ENCODE results near the gene LRP1B.

LRP1B gene

GRCh38 chr2:141737492-141738255 lies 393.1 kb downstream of the LRP1B start:
- H3K27ac ChIP-seq (ENCODE audit: low read length) = no peak overlapping the region
- no peaks in the 10 kb centered on the region for H3K27me3 ChIP-seq (ENCODE audit: low read depth, low read length)
- H3K9me3 ChIP-seq (ENCODE audit: control insufficient read depth in 1 of 2, low read length in 2 of 2) = no peaks in the 10 kb centered on the region
- no peak overlapping the region for H3K4me3 ChIP-seq (ENCODE audit: low read depth in 1 of 2, low read length in 2 of 2)
- H3K4me1 ChIP-seq (ENCODE audit: control insufficient read depth in 1 of 2, insufficient read depth in 2 of 2, low read length in 2 of 2) = no peaks in the 10 kb centered on the region
- no peaks in the 10 kb centered on the region for H3K36me3 ChIP-seq (ENCODE audit: control insufficient read depth in 1 of 2, insufficient read depth in 2 of 2, low read length in 2 of 2)

- Histone ChIP-seq H3K36me3 (ENCODE audit: control insufficient read depth in 1 of 2, insufficient read depth in 2 of 2, low read length in 2 of 2) (no peaks in the 10 kb centered on the region), H3K4me1 (ENCODE audit: control insufficient read depth in 1 of 2, insufficient read depth in 2 of 2, low read length in 2 of 2) (no peaks in the 10 kb centered on the region), H3K9me3 (ENCODE audit: control insufficient read depth in 1 of 2, low read length in 2 of 2) (no peaks in the 10 kb centered on the region), H3K27me3 (ENCODE audit: low read depth, low read length) (no peaks in the 10 kb centered on the region), H3K27ac (ENCODE audit: low read length) (no peak overlapping the region), H3K4me3 (ENCODE audit: low read depth in 1 of 2, low read length in 2 of 2) (no peak overlapping the region)
These were observed 394.4 kb downstream of the LRP1B start for GRCh38 chr2:141736466-141736865.

- Histone ChIP-seq H3K27ac (ENCODE audit: low read length) (no peak overlapping the region), H3K9me3 (ENCODE audit: control insufficient read depth in 1 of 2, low read length in 2 of 2) (no peaks in the 10 kb centered on the region), H3K4me1 (ENCODE audit: control insufficient read depth in 1 of 2, insufficient read depth in 2 of 2, low read length in 2 of 2) (no peaks in the 10 kb centered on the region), H3K36me3 (ENCODE audit: control insufficient read depth in 1 of 2, insufficient read depth in 2 of 2, low read length in 2 of 2) (no peaks in the 10 kb centered on the region), H3K4me3 (ENCODE audit: low read depth in 1 of 2, low read length in 2 of 2) (no peak overlapping the region), H3K27me3 (ENCODE audit: low read depth, low read length) (no peaks in the 10 kb centered on the region)
These were observed 401.9 kb downstream of the LRP1B start for GRCh38 chr2:141728886-141729285.

- Histone ChIP-seq H3K36me3 (ENCODE audit: control insufficient read depth in 1 of 2, insufficient read depth in 2 of 2, low read length in 2 of 2) (no peaks in the 10 kb centered on the region), H3K9me3 (ENCODE audit: control insufficient read depth in 1 of 2, low read length in 2 of 2) (no peaks in the 10 kb centered on the region), H3K4me1 (ENCODE audit: control insufficient read depth in 1 of 2, insufficient read depth in 2 of 2, low read length in 2 of 2) (no peaks in the 10 kb centered on the region), H3K4me3 (ENCODE audit: low read depth in 1 of 2, low read length in 2 of 2) (no peak overlapping the region), H3K27me3 (ENCODE audit: low read depth, low read length) (no peaks in the 10 kb centered on the region), H3K27ac (ENCODE audit: low read length) (no peak overlapping the region)
These were observed 402.7 kb downstream of the LRP1B start for GRCh38 chr2:141728142-141728541.

- Histone ChIP-seq H3K4me1 (ENCODE audit: control insufficient read depth in 1 of 2, insufficient read depth in 2 of 2, low read length in 2 of 2) (no peaks in the 10 kb centered on the region), H3K9me3 (ENCODE audit: control insufficient read depth in 1 of 2, low read length in 2 of 2) (no peaks in the 10 kb centered on the region), H3K4me3 (ENCODE audit: low read depth in 1 of 2, low read length in 2 of 2) (no peak overlapping the region), H3K27me3 (ENCODE audit: low read depth, low read length) (no peaks in the 10 kb centered on the region), H3K27ac (ENCODE audit: low read length) (no peak overlapping the region), H3K36me3 (ENCODE audit: control insufficient read depth in 1 of 2, insufficient read depth in 2 of 2, low read length in 2 of 2) (no peaks in the 10 kb centered on the region)
These were observed 406.4 kb downstream of the LRP1B start for GRCh38 chr2:141724426-141724825.

GRCh38 chr2:141723814-141724213 lies 407.0 kb downstream of the LRP1B start:
- Histone ChIP-seq H3K27me3 (ENCODE audit: low read depth, low read length) (no peaks in the 10 kb centered on the region), H3K27ac (ENCODE audit: low read length) (no peak overlapping the region), H3K4me3 (ENCODE audit: low read depth in 1 of 2, low read length in 2 of 2) (no peak overlapping the region), H3K9me3 (ENCODE audit: control insufficient read depth in 1 of 2, low read length in 2 of 2) (no peaks in the 10 kb centered on the region), H3K4me1 (ENCODE audit: control insufficient read depth in 1 of 2, insufficient read depth in 2 of 2, low read length in 2 of 2) (no peaks in the 10 kb centered on the region), H3K36me3 (ENCODE audit: control insufficient read depth in 1 of 2, insufficient read depth in 2 of 2, low read length in 2 of 2) (no peaks in the 10 kb centered on the region)

- Histone ChIP-seq H3K36me3 (ENCODE audit: control insufficient read depth in 1 of 2, insufficient read depth in 2 of 2, low read length in 2 of 2) (no peaks in the 10 kb centered on the region), H3K4me3 (ENCODE audit: low read depth in 1 of 2, low read length in 2 of 2) (no peak overlapping the region), H3K9me3 (ENCODE audit: control insufficient read depth in 1 of 2, low read length in 2 of 2) (no peaks in the 10 kb centered on the region), H3K27ac (ENCODE audit: low read length) (no peak overlapping the region), H3K4me1 (ENCODE audit: control insufficient read depth in 1 of 2, insufficient read depth in 2 of 2, low read length in 2 of 2) (peaks cover 0 to 5% of the 10 kb centered on the region in 2 donors), H3K27me3 (ENCODE audit: low read depth, low read length) (no peaks in the 10 kb centered on the region)
These were observed 410.3 kb downstream of the LRP1B start for GRCh38 chr2:141720476-141720875.

GRCh38 chr2:141714496-141714895 lies 416.3 kb downstream of the LRP1B start:
- Histone ChIP-seq H3K27ac (ENCODE audit: low read length) (no peak overlapping the region), H3K4me3 (ENCODE audit: low read depth in 1 of 2, low read length in 2 of 2) (no peak overlapping the region), H3K4me1 (ENCODE audit: control insufficient read depth in 1 of 2, insufficient read depth in 2 of 2, low read length in 2 of 2) (peaks cover 0 to 5% of the 10 kb centered on the region in 2 donors), H3K36me3 (ENCODE audit: control insufficient read depth in 1 of 2, insufficient read depth in 2 of 2, low read length in 2 of 2) (no peaks in the 10 kb centered on the region), H3K9me3 (ENCODE audit: control insufficient read depth in 1 of 2, low read length in 2 of 2) (no peaks in the 10 kb centered on the region), H3K27me3 (ENCODE audit: low read depth, low read length) (no peaks in the 10 kb centered on the region)

- H3K9me3 ChIP-seq (ENCODE audit: control insufficient read depth in 1 of 2, low read length in 2 of 2) = no peaks in the 10 kb centered on the region
- no peaks in the 10 kb centered on the region for H3K27me3 ChIP-seq (ENCODE audit: low read depth, low read length)
These were observed 419.2 kb downstream of the LRP1B start for GRCh38 chr2:141711627-141712026.

GRCh38 chr2:141710589-141711239 lies 420.1 kb downstream of the LRP1B start:
- Histone ChIP-seq H3K4me1 (ENCODE audit: control insufficient read depth in 1 of 2, insufficient read depth in 2 of 2, low read length in 2 of 2) (no peaks in the 10 kb centered on the region), H3K27ac (ENCODE audit: low read length) (no peak overlapping the region), H3K4me3 (ENCODE audit: low read depth in 1 of 2, low read length in 2 of 2) (no peak overlapping the region), H3K36me3 (ENCODE audit: control insufficient read depth in 1 of 2, insufficient read depth in 2 of 2, low read length in 2 of 2) (no peaks in the 10 kb centered on the region), H3K27me3 (ENCODE audit: low read depth, low read length) (no peaks in the 10 kb centered on the region), H3K9me3 (ENCODE audit: control insufficient read depth in 1 of 2, low read length in 2 of 2) (no peaks in the 10 kb centered on the region)

More at GRCh38 chr2:141711627-141712026, 419.2 kb downstream of the LRP1B start:
- H3K4me3 ChIP-seq (ENCODE audit: low read depth in 1 of 2, low read length in 2 of 2) = no peak overlapping the region
- no peaks in the 10 kb centered on the region for H3K4me1 ChIP-seq (ENCODE audit: control insufficient read depth in 1 of 2, insufficient read depth in 2 of 2, low read length in 2 of 2)
- no peaks in the 10 kb centered on the region for H3K36me3 ChIP-seq (ENCODE audit: control insufficient read depth in 1 of 2, insufficient read depth in 2 of 2, low read length in 2 of 2)
- no peak overlapping the region for H3K27ac ChIP-seq (ENCODE audit: low read length)

GRCh38 chr2:141709756-141710155 lies 421.1 kb downstream of the LRP1B start:
- Histone ChIP-seq H3K9me3 (ENCODE audit: control insufficient read depth in 1 of 2, low read length in 2 of 2) (no peaks in the 10 kb centered on the region), H3K4me1 (ENCODE audit: control insufficient read depth in 1 of 2, insufficient read depth in 2 of 2, low read length in 2 of 2) (no peaks in the 10 kb centered on the region), H3K27me3 (ENCODE audit: low read depth, low read length) (no peaks in the 10 kb centered on the region), H3K27ac (ENCODE audit: low read length) (no peak overlapping the region), H3K36me3 (ENCODE audit: control insufficient read depth in 1 of 2, insufficient read depth in 2 of 2, low read length in 2 of 2) (no peaks in the 10 kb centered on the region), H3K4me3 (ENCODE audit: low read depth in 1 of 2, low read length in 2 of 2) (no peak overlapping the region)

Data from muscle layer of duodenum (tissue), 2 donors.